Activated CD8-positive, alpha-beta T cell treated with anti-CD3 and anti-CD28 coated beads for 36 hours (primary cell): Measurements from ENCODE around the gene SGMS1. TPM values are rescaled to one million over a fixed set of nuclear protein-coding genes. Genes with fewer than 3 reads are reported as not detected.

Experiments
- ATAC-seq: fragments of 200-7000 bp; cut with Tn5 transposase; one replicate; pipeline ENCODE4 v1.10.0; 2021; ENCODE audit warnings: mild to moderate bottlenecking, moderate library complexity
- CTCF ChIA-PET: fragments of 350-600 bp; sonication (Branson Sonifier 250); formaldehyde crosslinking; loops from one replicate; lab custom pipeline; 2021; ENCODE audit warnings: antibody characterized with exemption; lab: Charles Lee
- POLR2A ChIA-PET: fragments of 350-600 bp; sonication (Branson Sonifier 250); formaldehyde crosslinking; loops from one replicate; lab custom pipeline; 2021; ENCODE audit warnings: antibody characterized with exemption; lab: Charles Lee
- DNase-seq: peaks from one replicate; pipeline ENCODE4 v3.0.0-alpha.2; 2020
- H3K27ac Mint-ChIP-seq: one replicate; pipeline ENCODE4 v1.8.0; 2021; ENCODE audit warnings: mild to moderate bottlenecking, mixed read lengths
- H3K27me3 Mint-ChIP-seq: one replicate; pipeline ENCODE4 v1.8.0; 2021; ENCODE audit warnings: mixed read lengths
- H3K36me3 Mint-ChIP-seq: one replicate; pipeline ENCODE4 v1.8.0; 2021; ENCODE audit warnings: low read depth, mixed read lengths
- H3K4me1 Mint-ChIP-seq: one replicate; pipeline ENCODE4 v1.8.0; 2021; ENCODE audit warnings: low read depth, mixed read lengths
- H3K4me3 Mint-ChIP-seq: one replicate; pipeline ENCODE4 v1.8.0; 2021; ENCODE audit warnings: mild to moderate bottlenecking, moderate library complexity, mixed read lengths
- H3K9me3 Mint-ChIP-seq: one replicate; pipeline ENCODE4 v1.8.0; 2021; ENCODE audit warnings: mixed read lengths
- CTCF ChIP-seq: fragments of 200-600 bp; IDR thresholded peaks from one replicate; pipeline ENCODE4 v1.8.0; 2022; ENCODE audit warnings: antibody characterized with exemption, mild to moderate bottlenecking
- intact Hi-C: fragments of 100-400 bp; cut with micrococcal nuclease; formaldehyde crosslinking; loops from one replicate; pipeline ENCODE4 v1.10.0; 2022
- total RNA-seq, 2 experiments: library from RNA; stranded (reverse); gene quantifications; one replicate each; pipeline ENCODE4 v1.2.3, GENCODE V29; 2021

SGMS1 gene
- total RNA-seq, 2 experiments from 2014 or later = 9.0 to 10.6 TPM

- no peaks in the 10 kb centered on the region for H3K27me3 Mint-ChIP-seq
- no peaks in the 10 kb centered on the region for H3K36me3 Mint-ChIP-seq
- ChIA-PET POLR2A (interaction anchor here (1.0 to 1.6 kb wide), 2 partner anchors 10 to 83 kb away, joined by 3 to 4 read pairs; no protein-coding TSS in a partner anchor), CTCF (no interaction called here)
- peak; percentile 51 for DNase-seq
- no peaks in the 10 kb centered on the region for H3K9me3 Mint-ChIP-seq
- H3K27ac Mint-ChIP-seq = peak overlapping the region; percentile 91
- intact Hi-C loops = loop anchor here (2.0 to 5.0 kb wide), 2 partner anchors 29 to 109 kb away; no protein-coding TSS in a partner anchor
- peaks cover 85% of the 10 kb centered on the region for H3K4me1 Mint-ChIP-seq
- TF ChIP-seq CTCF = no peak
- ATAC-seq = peak; percentile 21
- H3K4me3 Mint-ChIP-seq = no peak overlapping the region
These were observed 82.4 kb downstream of the SGMS1 start for GRCh38 chr10:50541317-50541716.

- CTCF ChIA-PET = no interaction called here
These were observed 83.0 kb downstream of the SGMS1 start for GRCh38 chr10:50540826-50541122.

GRCh38 chr10:50540069-50540825 is 83.5 kb downstream of the SGMS1 start:
- H3K27me3 Mint-ChIP-seq = no peaks in the 10 kb centered on the region
- CTCF ChIA-PET = no interaction called here
- POLR2A ChIA-PET = no interaction called here

More at GRCh38 chr10:50540826-50541122, 83.0 kb downstream of the SGMS1 start:
- Mint-ChIP-seq H3K27ac (peak overlapping the region; percentile 91), H3K4me3 (peak overlapping the region; percentile 51), H3K36me3 (no peaks in the 10 kb centered on the region), H3K9me3 (no peaks in the 10 kb centered on the region), H3K27me3 (no peaks in the 10 kb centered on the region), H3K4me1 (peaks cover 87% of the 10 kb centered on the region)
- ATAC-seq = peak; percentile 13
- DNase-seq = no peak
- POLR2A ChIA-PET = interaction anchor here (1.0 to 1.6 kb wide), 2 partner anchors 11 to 84 kb away, joined by 3 to 4 read pairs; no protein-coding TSS in a partner anchor
- TF ChIP-seq CTCF = no peak
- intact Hi-C loops = loop anchor here (2.0 to 5.0 kb wide), 2 partner anchors 28 to 108 kb away; no protein-coding TSS in a partner anchor

GRCh38 chr10:50538555-50539398 is 85.0 kb downstream of the SGMS1 start:
- H3K27me3 Mint-ChIP-seq = no peaks in the 10 kb centered on the region
- intact Hi-C loops = loop anchor here (5.0 kb wide), 1 partner anchor 84 kb away; the partner anchor contains the start of gene SGMS1
- POLR2A ChIA-PET = interaction anchor here (0.8 to 1.5 kb wide), 3 partner anchors 38 to 86 kb away, joined by 3 read pairs; no protein-coding TSS in a partner anchor
- CTCF ChIA-PET = interaction anchor here (0.9 to 1.6 kb wide), 3 partner anchors 8 to 82 kb away, joined by 3 to 4 read pairs (median 3); no protein-coding TSS in a partner anchor
- H3K4me3 Mint-ChIP-seq = peak overlapping the region; percentile 6
- H3K9me3 Mint-ChIP-seq = no peaks in the 10 kb centered on the region
- DNase-seq (peak; percentile 53), ATAC-seq (peak; percentile 47)
- TF ChIP-seq CTCF = no peak
- H3K4me1 Mint-ChIP-seq = peaks cover 79% of the 10 kb centered on the region
- H3K27ac Mint-ChIP-seq = peak overlapping the region; percentile 91
- no peaks in the 10 kb centered on the region for H3K36me3 Mint-ChIP-seq

More at GRCh38 chr10:50540069-50540825, 83.5 kb downstream of the SGMS1 start:
- H3K4me3 Mint-ChIP-seq = peak overlapping the region; percentile 51
- no peaks in the 10 kb centered on the region for H3K36me3 Mint-ChIP-seq
- TF ChIP-seq CTCF = no peak
- peaks cover 87% of the 10 kb centered on the region for H3K4me1 Mint-ChIP-seq
- peak; percentile 75 for DNase-seq
- H3K27ac Mint-ChIP-seq = peak overlapping the region; percentile 91
- intact Hi-C loops = loop anchor here (2.0 to 5.0 kb wide), 2 partner anchors 27 to 108 kb away; no protein-coding TSS in a partner anchor
- H3K9me3 Mint-ChIP-seq = no peaks in the 10 kb centered on the region
- peak; percentile 70 for ATAC-seq
